ENCODE measurements around the gene KAZN.

Gene KAZN

GRCh38 chr1:14590411-14591180 is 7.9 kb upstream of the KAZN start (continued):
- no peak for TF ChIP-seq ZNF248 (tag by site-specific recombination; IDR thresholded peaks at IDR 0.05)
- TF ChIP-seq ZNF266 (tag by site-specific recombination; IDR thresholded peaks at IDR 0.05; ENCODE audit: low read depth): no peak
- no peak for TF ChIP-seq ZSCAN16 (tag by site-specific recombination; IDR thresholded peaks at IDR 0.05)
- TF ChIP-seq ZBTB21 (tag by site-specific recombination; IDR thresholded peaks at IDR 0.05): peak; percentile 93
- TF ChIP-seq ZBTB49 (tag by site-specific recombination; IDR thresholded peaks at IDR 0.05; ENCODE audit: low read depth): no peak
- no peak; the same call in 1 of the 2 replicates for TF ChIP-seq ZNF391 (tag by site-specific recombination; IDR thresholded peaks at IDR 0.05; ENCODE audit: borderline replicate concordance, low read depth)
- TF ChIP-seq ZNF175 (tag by site-specific recombination; IDR thresholded peaks at IDR 0.05): no peak
- no peak for TF ChIP-seq ZNF2 (tag by site-specific recombination; IDR thresholded peaks at IDR 0.05)
- TF ChIP-seq ZNF513 (tag by site-specific recombination; IDR thresholded peaks at IDR 0.05): no peak
- no peak for TF ChIP-seq ZFP37 (tag by site-specific recombination; IDR thresholded peaks at IDR 0.05)
- no peak for TF ChIP-seq CTCF (tag by site-specific recombination; IDR thresholded peaks at IDR 0.05)
- no peak for TF ChIP-seq ZNF16 (tag by site-specific recombination; IDR thresholded peaks at IDR 0.05; ENCODE audit: low read depth)
- no peak for TF ChIP-seq SP2 (tag by site-specific recombination; IDR thresholded peaks at IDR 0.05)
- no peak for TF ChIP-seq AEBP2 (tag by site-specific recombination; IDR thresholded peaks at IDR 0.05; ENCODE audit: borderline replicate concordance)
- TF ChIP-seq ZNF350 (tag by site-specific recombination; IDR thresholded peaks at IDR 0.05): no peak
- TF ChIP-seq PRDM10 (tag by site-specific recombination; IDR thresholded peaks at IDR 0.05): no peak
- no peak for TF ChIP-seq ZNF596 (tag by site-specific recombination; IDR thresholded peaks at IDR 0.05)
- TF ChIP-seq ZNF394 (tag by site-specific recombination; IDR thresholded peaks at IDR 0.05; ENCODE audit: borderline replicate concordance): 0 out of 2 replicates have a peak, but pooled peaks have one; percentile 15
- peak; percentile 83; the same call in 1 of the 2 replicates for TF ChIP-seq ZFP69B (tag by site-specific recombination; IDR thresholded peaks at IDR 0.05)
- TF ChIP-seq ZNF488 (tag by site-specific recombination; IDR thresholded peaks at IDR 0.05): no peak
- no peak for TF ChIP-seq SP3 (tag by site-specific recombination; IDR thresholded peaks at IDR 0.05)
- no peak for TF ChIP-seq ZNF843 (tag by site-specific recombination; IDR thresholded peaks at IDR 0.05)

All from HEK293 (cell line).